ENCODE results near the gene UBN2. TPM values are rescaled to one million over a fixed set of nuclear protein-coding genes. Genes with fewer than 3 reads are reported as not detected.

Gene UBN2
- total RNA-seq, 1 experiment from 2014 or later, result 14.8 TPM

DNA sequence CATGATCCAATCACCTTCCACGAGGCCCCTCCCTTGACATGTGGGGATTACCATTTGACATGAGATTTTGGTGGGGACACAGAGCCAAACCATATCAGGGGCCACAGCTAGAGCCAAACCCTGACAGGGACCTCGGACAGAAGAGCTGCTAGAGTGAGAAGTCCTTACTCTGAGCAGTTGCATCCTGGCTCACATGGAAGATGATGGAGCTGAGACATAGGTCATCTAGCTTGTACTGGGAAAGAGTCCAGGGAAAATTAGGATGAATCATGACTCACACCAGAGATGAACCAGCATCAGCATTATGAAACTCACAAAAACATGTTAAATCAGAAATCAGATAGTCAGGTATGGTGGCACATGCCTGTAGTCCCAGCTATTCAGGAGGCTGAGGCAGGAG lies 97.3 kb downstream of the UBN2 start:
- Histone ChIP-seq H3K9me3 (ENCODE audit: control insufficient read depth in 1 of 2, insufficient read depth in 1 of 2, low read depth in 1 of 2, low read length in 2 of 2) (no peaks in the 10 kb centered on the region), H3K36me3 (ENCODE audit: control insufficient read depth in 1 of 2, insufficient read depth in 2 of 2, low read length in 2 of 2) (no peaks in the 10 kb centered on the region), H3K27ac (ENCODE audit: low read depth, low read length) (no peak overlapping the region), H3K79me2 (ENCODE audit: insufficient read depth, low read length) (no peaks in the 10 kb centered on the region), H3K9me2 (ENCODE audit: insufficient read depth) (no peaks in the 10 kb centered on the region), H3K9ac (ENCODE audit: low read length) (no peak overlapping the region), H4K20me1 (ENCODE audit: insufficient read depth) (no peaks in the 10 kb centered on the region), H3K4me3 (replicated peaks in 1 of 2; ENCODE audit: low read depth in 1 of 2, low read length in 2 of 2) (no peak overlapping the region), H2AFZ (ENCODE audit: low read depth, low read length, poor library complexity, severe bottlenecking) (no peak overlapping the region), H3K27me3 (ENCODE audit: insufficient read depth, low read length) (no peaks in the 10 kb centered on the region), H3K4me1 (ENCODE audit: control insufficient read depth in 1 of 2, insufficient read depth in 2 of 2, low read length in 2 of 2) (peaks cover 0 to 4% of the 10 kb centered on the region in 2 experiments; a peak in 1 of 4 replicates), H3K4me2 (ENCODE audit: low read length) (no peak overlapping the region)
- ChIA-PET RAD21 (ENCODE audit: low non-redundant PET in 1 of 2, low total read pairs in 2 of 2, uncharacterized antibody in 2 of 2, unreplicated experiment in 2 of 2) (no interaction called here), CTCF (interaction anchor here (1.1 kb wide), 1 partner anchor 12 kb away, joined by 4 read pairs; no protein-coding TSS in a partner anchor), POLR2A (no interaction called here)
- BruUV-seq (replicated peaks), result no TSS peak
- ATAC-seq, result no peak
- TF ChIP-seq TCF7L2 (IDR thresholded peaks at IDR 0.05; ENCODE audit: borderline replicate concordance, extremely low read depth, insufficient read depth, insufficient read length) (no peak), ATF3 (IDR thresholded peaks at IDR 0.05) (no peak), ZFX (IDR thresholded peaks at IDR 0.05) (no peak), ELF1 (IDR thresholded peaks at IDR 0.05; ENCODE audit: borderline replicate concordance, low read depth) (no peak), POLR2A (IDR thresholded peaks at IDR 0.05; ENCODE audit: borderline replicate concordance, extremely low read depth, insufficient read depth, insufficient read length) (no peak), CEBPB (IDR thresholded peaks at IDR 0.05; ENCODE audit: low read depth) (no peak), CBX3 (IDR thresholded peaks at IDR 0.05; ENCODE audit: low read depth) (no peak), SRF (IDR thresholded peaks at IDR 0.05; ENCODE audit: low read depth) (no peak), EZH2phosphoT487 (IDR thresholded peaks at IDR 0.05; ENCODE audit: borderline replicate concordance) (no peak), JUND (IDR thresholded peaks at IDR 0.05) (no peak), POLR2AphosphoS5 (IDR thresholded peaks at IDR 0.05; ENCODE audit: low read depth, low read length) (no peak), SIN3A (IDR thresholded peaks at IDR 0.05; ENCODE audit: low read depth) (no peak), FOSL1 (IDR thresholded peaks at IDR 0.05; ENCODE audit: low read depth) (no peak), SP1 (IDR thresholded peaks at IDR 0.05; ENCODE audit: low read depth) (no peak), ZNF274 (IDR thresholded peaks at IDR 0.05; ENCODE audit: low read depth, low read length) (no peak)
- TF ChIP-seq, protein P1, sequence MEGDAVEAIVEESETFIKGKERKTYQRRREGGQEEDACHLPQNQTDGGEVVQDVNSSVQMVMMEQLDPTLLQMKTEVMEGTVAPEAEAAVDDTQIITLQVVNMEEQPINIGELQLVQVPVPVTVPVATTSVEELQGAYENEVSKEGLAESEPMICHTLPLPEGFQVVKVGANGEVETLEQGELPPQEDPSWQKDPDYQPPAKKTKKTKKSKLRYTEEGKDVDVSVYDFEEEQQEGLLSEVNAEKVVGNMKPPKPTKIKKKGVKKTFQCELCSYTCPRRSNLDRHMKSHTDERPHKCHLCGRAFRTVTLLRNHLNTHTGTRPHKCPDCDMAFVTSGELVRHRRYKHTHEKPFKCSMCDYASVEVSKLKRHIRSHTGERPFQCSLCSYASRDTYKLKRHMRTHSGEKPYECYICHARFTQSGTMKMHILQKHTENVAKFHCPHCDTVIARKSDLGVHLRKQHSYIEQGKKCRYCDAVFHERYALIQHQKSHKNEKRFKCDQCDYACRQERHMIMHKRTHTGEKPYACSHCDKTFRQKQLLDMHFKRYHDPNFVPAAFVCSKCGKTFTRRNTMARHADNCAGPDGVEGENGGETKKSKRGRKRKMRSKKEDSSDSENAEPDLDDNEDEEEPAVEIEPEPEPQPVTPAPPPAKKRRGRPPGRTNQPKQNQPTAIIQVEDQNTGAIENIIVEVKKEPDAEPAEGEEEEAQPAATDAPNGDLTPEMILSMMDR (IDR thresholded peaks at IDR 0.05 in 2 of 3, conservative IDR thresholded peaks at IDR 0.05 in 1 of 3; ENCODE audit: borderline replicate concordance in 1 of 3, insufficient read depth in 1 of 3, low read depth in 2 of 3, low read length in 2 of 3), result no peak
- TF ChIP-seq, protein P2, sequence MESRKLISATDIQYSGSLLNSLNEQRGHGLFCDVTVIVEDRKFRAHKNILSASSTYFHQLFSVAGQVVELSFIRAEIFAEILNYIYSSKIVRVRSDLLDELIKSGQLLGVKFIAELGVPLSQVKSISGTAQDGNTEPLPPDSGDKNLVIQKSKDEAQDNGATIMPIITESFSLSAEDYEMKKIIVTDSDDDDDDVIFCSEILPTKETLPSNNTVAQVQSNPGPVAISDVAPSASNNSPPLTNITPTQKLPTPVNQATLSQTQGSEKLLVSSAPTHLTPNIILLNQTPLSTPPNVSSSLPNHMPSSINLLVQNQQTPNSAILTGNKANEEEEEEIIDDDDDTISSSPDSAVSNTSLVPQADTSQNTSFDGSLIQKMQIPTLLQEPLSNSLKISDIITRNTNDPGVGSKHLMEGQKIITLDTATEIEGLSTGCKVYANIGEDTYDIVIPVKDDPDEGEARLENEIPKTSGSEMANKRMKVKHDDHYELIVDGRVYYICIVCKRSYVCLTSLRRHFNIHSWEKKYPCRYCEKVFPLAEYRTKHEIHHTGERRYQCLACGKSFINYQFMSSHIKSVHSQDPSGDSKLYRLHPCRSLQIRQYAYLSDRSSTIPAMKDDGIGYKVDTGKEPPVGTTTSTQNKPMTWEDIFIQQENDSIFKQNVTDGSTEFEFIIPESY (IDR thresholded peaks at IDR 0.05; ENCODE audit: extremely low read depth, insufficient replicate concordance, low read length), result no peak
- TF ChIP-seq, protein P3, sequence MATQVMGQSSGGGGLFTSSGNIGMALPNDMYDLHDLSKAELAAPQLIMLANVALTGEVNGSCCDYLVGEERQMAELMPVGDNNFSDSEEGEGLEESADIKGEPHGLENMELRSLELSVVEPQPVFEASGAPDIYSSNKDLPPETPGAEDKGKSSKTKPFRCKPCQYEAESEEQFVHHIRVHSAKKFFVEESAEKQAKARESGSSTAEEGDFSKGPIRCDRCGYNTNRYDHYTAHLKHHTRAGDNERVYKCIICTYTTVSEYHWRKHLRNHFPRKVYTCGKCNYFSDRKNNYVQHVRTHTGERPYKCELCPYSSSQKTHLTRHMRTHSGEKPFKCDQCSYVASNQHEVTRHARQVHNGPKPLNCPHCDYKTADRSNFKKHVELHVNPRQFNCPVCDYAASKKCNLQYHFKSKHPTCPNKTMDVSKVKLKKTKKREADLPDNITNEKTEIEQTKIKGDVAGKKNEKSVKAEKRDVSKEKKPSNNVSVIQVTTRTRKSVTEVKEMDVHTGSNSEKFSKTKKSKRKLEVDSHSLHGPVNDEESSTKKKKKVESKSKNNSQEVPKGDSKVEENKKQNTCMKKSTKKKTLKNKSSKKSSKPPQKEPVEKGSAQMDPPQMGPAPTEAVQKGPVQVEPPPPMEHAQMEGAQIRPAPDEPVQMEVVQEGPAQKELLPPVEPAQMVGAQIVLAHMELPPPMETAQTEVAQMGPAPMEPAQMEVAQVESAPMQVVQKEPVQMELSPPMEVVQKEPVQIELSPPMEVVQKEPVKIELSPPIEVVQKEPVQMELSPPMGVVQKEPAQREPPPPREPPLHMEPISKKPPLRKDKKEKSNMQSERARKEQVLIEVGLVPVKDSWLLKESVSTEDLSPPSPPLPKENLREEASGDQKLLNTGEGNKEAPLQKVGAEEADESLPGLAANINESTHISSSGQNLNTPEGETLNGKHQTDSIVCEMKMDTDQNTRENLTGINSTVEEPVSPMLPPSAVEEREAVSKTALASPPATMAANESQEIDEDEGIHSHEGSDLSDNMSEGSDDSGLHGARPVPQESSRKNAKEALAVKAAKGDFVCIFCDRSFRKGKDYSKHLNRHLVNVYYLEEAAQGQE (IDR thresholded peaks at IDR 0.05; ENCODE audit: low read depth), result no peak
- intact Hi-C loops (cut with micrococcal nuclease), result no loop called here
- no peak for DNase-seq (ENCODE audit: low read depth, low spot score)
